Liver (tissue), 9 donors: ENCODE results near the gene MAP10. TPM values are rescaled to one million over a fixed set of nuclear protein-coding genes. Genes with fewer than 3 reads are reported as not detected.

Experiments
- DNase-seq: peaks from one replicate; pipeline ENCODE4 v3.0.0-alpha.2; 2017; ENCODE audit warnings: low spot score
- H3K27ac ChIP-seq, 2 donors: one replicate each; pipeline ENCODE4 v1.7.0; 2013; ENCODE audit warnings: inconsistent platforms in 2 of 2, low read length in 2 of 2, control low read depth in 1 of 2, low read depth in 1 of 2, mild to moderate bottlenecking in 1 of 2
- H3K27me3 ChIP-seq, 4 donors: one replicate each; pipeline versions ENCODE4 v1.6.1 to v1.7.0; 2013; ENCODE audit warnings: low read length in 3 of 4, inconsistent platforms in 1 of 4, mild to moderate bottlenecking in 1 of 4, moderate library complexity in 1 of 4; ENCODE audit not compliant: control insufficient read depth in 4 of 4, insufficient read depth in 4 of 4
- H3K36me3 ChIP-seq, 4 donors: one replicate each; pipeline versions ENCODE4 v1.6.1 to v1.7.0; 2013; ENCODE audit warnings: low read length in 3 of 4, mild to moderate bottlenecking in 3 of 4, low read depth in 1 of 4, moderate library complexity in 1 of 4; ENCODE audit not compliant: control insufficient read depth in 4 of 4, insufficient read depth in 3 of 4
- H3K4me1 ChIP-seq, 4 donors: one replicate each; pipeline versions ENCODE4 v1.6.1 to v1.7.0; 2013; ENCODE audit warnings: low read length in 3 of 4, mild to moderate bottlenecking in 3 of 4, moderate library complexity in 1 of 4; ENCODE audit not compliant: control insufficient read depth in 4 of 4, insufficient read depth in 4 of 4
- H3K4me3 ChIP-seq, 3 donors: one replicate each; pipeline versions ENCODE4 v1.6.1 to v1.7.0; 2013; ENCODE audit warnings: low read length in 3 of 3, control low read depth in 1 of 3, low read depth in 1 of 3, mild to moderate bottlenecking in 1 of 3
- H3K9ac ChIP-seq, 2 donors: one replicate each; pipeline ENCODE4 v1.7.0; 2013; ENCODE audit warnings: low read length in 2 of 2, mild to moderate bottlenecking in 2 of 2, moderate library complexity in 2 of 2, control low read depth in 1 of 2, low read depth in 1 of 2
- H3K9me3 ChIP-seq, 4 donors: one replicate each; pipeline versions ENCODE4 v1.6.1 to v1.7.0; 2013; ENCODE audit warnings: low read length in 3 of 4; ENCODE audit not compliant: control insufficient read depth in 4 of 4
- ATF3 ChIP-seq: IDR thresholded peaks from 2 replicates; pipeline ENCODE4 v1.6.1; 2016; ENCODE audit warnings: antibody characterized with exemption
- EGR1 ChIP-seq, 2 donors: IDR thresholded peaks; 2 replicates each; pipeline ENCODE4 v1.6.1; 2016 to 2018; ENCODE audit warnings: antibody characterized with exemption in 2 of 2, low read depth in 2 of 2
- FOXA1 ChIP-seq: IDR thresholded peaks from 2 replicates; pipeline ENCODE4 v1.6.1; 2016; ENCODE audit warnings: antibody characterized with exemption
- FOXA2 ChIP-seq: IDR thresholded peaks from 2 replicates; pipeline ENCODE4 v1.6.1; 2016; ENCODE audit warnings: antibody characterized with exemption
- GABPA ChIP-seq, 2 donors: IDR thresholded peaks in 1 of 2; conservative IDR thresholded peaks in 1 of 2; 2 replicates each; pipeline ENCODE4 v1.6.1; 2016; ENCODE audit warnings: antibody characterized with exemption in 2 of 2, mild to moderate bottlenecking in 1 of 2, moderate library complexity in 1 of 2
- HNF4A ChIP-seq, 2 donors: conservative IDR thresholded peaks; 2 replicates each; pipeline ENCODE4 v1.6.1; 2016; ENCODE audit warnings: antibody characterized with exemption in 2 of 2, mild to moderate bottlenecking in 2 of 2
- HNF4G ChIP-seq: IDR thresholded peaks from 2 replicates; pipeline ENCODE4 v1.6.1; 2016; ENCODE audit warnings: antibody characterized with exemption
- JUND ChIP-seq, 2 donors: IDR thresholded peaks; 2 replicates each; pipeline ENCODE4 v1.6.1; 2016; ENCODE audit warnings: antibody characterized with exemption in 2 of 2
- MAX ChIP-seq: IDR thresholded peaks from 2 replicates; pipeline ENCODE4 v1.6.1; 2016; ENCODE audit warnings: antibody characterized with exemption
- RAD21 ChIP-seq, 2 donors: IDR thresholded peaks; 2 replicates each; pipeline ENCODE4 v1.6.1; 2016; ENCODE audit warnings: antibody characterized with exemption in 2 of 2, mild to moderate bottlenecking in 2 of 2
- REST ChIP-seq: IDR thresholded peaks from 2 replicates; pipeline ENCODE4 v1.6.1; 2016; ENCODE audit warnings: antibody characterized with exemption, mild to moderate bottlenecking
- RXRA ChIP-seq, 2 donors: IDR thresholded peaks; 2 replicates each; pipeline ENCODE4 v1.6.1; 2017 to 2018; ENCODE audit warnings: antibody characterized with exemption in 2 of 2, mild to moderate bottlenecking in 1 of 2
- SP1 ChIP-seq: IDR thresholded peaks from 2 replicates; pipeline ENCODE4 v1.6.1; 2018; ENCODE audit warnings: antibody characterized with exemption, mild to moderate bottlenecking
- TAF1 ChIP-seq: conservative IDR thresholded peaks from 2 replicates; pipeline ENCODE4 v1.6.1; 2016; ENCODE audit warnings: antibody characterized with exemption, mild to moderate bottlenecking
- YY1 ChIP-seq: IDR thresholded peaks from 2 replicates; pipeline ENCODE4 v1.6.1; 2016; ENCODE audit warnings: antibody characterized with exemption, mild to moderate bottlenecking
- WGBS: extraction: QIAGEN DNeasy Blood & Tissue Kit; methylation state at CpG from one replicate; pipeline ENCODE4 v1.1.7; 2013; 5-methylcytosine and 5-hydroxymethylcytosine counted together
- polyA plus RNA-seq, 2 donors: library from polyadenylated mRNA; stranded (reverse) in 1 of 2; unstranded in 1 of 2; fragments of 200-250 nt in 1 of 2; fragments of >200 nt in 1 of 2; fragmentation: Nextera tagmentation in 1 of 2; extraction: Ambion mirVana in 1 of 2; gene quantifications; one replicate each; pipeline versions ENCODE4 v1.2.1 to v1.2.3, GENCODE V29; 2013 to 2015
- total RNA-seq, 2 donors: library from RNA; depleted of rRNA; stranded (reverse); fragments of >200 nt; gene quantifications; one replicate each; pipeline ENCODE4 v1.2.3, GENCODE V29; 2014
- TF ChIP-seq, protein P1 (sequence below): fragments of 150-350 bp; IDR thresholded peaks from 2 replicates; pipeline ENCODE4 v1.5.1; 2017; ENCODE audit warnings: improper control_type of control experiment, low read depth, low read length; ENCODE audit not compliant: missing input control
- TF ChIP-seq, protein P2 (sequence below): IDR thresholded peaks from 2 replicates; pipeline ENCODE4 v1.6.1; 2016; ENCODE audit warnings: antibody characterized with exemption
- donor health status: healthy.
- donor health status: healthy.
- donor health status: healthy.
- donor health status: healthy.
- donor health status: healthy.

The MAP10 gene
- total and polyA plus RNA-seq, 4 donors = 0.96 to 2.7 (median 1.8) TPM

GRCh38 chr1:232820431-232820830 lies 15.2 kb downstream of the MAP10 start (continued):
- TF ChIP-seq JUND (IDR thresholded peaks at IDR 0.05) = no peak
- no peak for TF ChIP-seq HNF4A (conservative IDR thresholded peaks at IDR 0.05)

GRCh38 chr1:232822530-232822929 lies 17.3 kb downstream of the MAP10 start:
- H3K9me3 ChIP-seq = no peaks in the 10 kb centered on the region
- no peak overlapping the region for H3K27ac ChIP-seq
- no peaks in the 10 kb centered on the region for H3K36me3 ChIP-seq
- WGBS = 88% methylated on average over 2 of the region's 2 CpGs
- H3K4me1 ChIP-seq = no peaks in the 10 kb centered on the region
- H3K4me3 ChIP-seq = no peak overlapping the region
- no peak overlapping the region for H3K9ac ChIP-seq
- TF ChIP-seq, protein P1, sequence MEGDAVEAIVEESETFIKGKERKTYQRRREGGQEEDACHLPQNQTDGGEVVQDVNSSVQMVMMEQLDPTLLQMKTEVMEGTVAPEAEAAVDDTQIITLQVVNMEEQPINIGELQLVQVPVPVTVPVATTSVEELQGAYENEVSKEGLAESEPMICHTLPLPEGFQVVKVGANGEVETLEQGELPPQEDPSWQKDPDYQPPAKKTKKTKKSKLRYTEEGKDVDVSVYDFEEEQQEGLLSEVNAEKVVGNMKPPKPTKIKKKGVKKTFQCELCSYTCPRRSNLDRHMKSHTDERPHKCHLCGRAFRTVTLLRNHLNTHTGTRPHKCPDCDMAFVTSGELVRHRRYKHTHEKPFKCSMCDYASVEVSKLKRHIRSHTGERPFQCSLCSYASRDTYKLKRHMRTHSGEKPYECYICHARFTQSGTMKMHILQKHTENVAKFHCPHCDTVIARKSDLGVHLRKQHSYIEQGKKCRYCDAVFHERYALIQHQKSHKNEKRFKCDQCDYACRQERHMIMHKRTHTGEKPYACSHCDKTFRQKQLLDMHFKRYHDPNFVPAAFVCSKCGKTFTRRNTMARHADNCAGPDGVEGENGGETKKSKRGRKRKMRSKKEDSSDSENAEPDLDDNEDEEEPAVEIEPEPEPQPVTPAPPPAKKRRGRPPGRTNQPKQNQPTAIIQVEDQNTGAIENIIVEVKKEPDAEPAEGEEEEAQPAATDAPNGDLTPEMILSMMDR = no peak
- TF ChIP-seq YY1 = no peak
- TF ChIP-seq FOXA2 = no peak
- TF ChIP-seq, protein P2, sequence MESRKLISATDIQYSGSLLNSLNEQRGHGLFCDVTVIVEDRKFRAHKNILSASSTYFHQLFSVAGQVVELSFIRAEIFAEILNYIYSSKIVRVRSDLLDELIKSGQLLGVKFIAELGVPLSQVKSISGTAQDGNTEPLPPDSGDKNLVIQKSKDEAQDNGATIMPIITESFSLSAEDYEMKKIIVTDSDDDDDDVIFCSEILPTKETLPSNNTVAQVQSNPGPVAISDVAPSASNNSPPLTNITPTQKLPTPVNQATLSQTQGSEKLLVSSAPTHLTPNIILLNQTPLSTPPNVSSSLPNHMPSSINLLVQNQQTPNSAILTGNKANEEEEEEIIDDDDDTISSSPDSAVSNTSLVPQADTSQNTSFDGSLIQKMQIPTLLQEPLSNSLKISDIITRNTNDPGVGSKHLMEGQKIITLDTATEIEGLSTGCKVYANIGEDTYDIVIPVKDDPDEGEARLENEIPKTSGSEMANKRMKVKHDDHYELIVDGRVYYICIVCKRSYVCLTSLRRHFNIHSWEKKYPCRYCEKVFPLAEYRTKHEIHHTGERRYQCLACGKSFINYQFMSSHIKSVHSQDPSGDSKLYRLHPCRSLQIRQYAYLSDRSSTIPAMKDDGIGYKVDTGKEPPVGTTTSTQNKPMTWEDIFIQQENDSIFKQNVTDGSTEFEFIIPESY = no peak
- no peak for TF ChIP-seq MAX
- no peak for TF ChIP-seq REST
- TF ChIP-seq HNF4G = no peak
- TF ChIP-seq HNF4A (conservative IDR thresholded peaks at IDR 0.05) = no peak
- no peak for TF ChIP-seq SP1
- TF ChIP-seq RAD21 (IDR thresholded peaks at IDR 0.05) = no peak
- no peak for TF ChIP-seq TAF1
- TF ChIP-seq GABPA (IDR thresholded peaks at IDR 0.05 in 1 of 2, conservative IDR thresholded peaks at IDR 0.05 in 1 of 2) = no peak
- TF ChIP-seq ATF3 = no peak
- TF ChIP-seq FOXA1 = no peak
- TF ChIP-seq RXRA (IDR thresholded peaks at IDR 0.05) = no peak
- no peak for TF ChIP-seq EGR1 (IDR thresholded peaks at IDR 0.05; ENCODE audit: low read depth in 2 of 2)
- TF ChIP-seq JUND (IDR thresholded peaks at IDR 0.05) = no peak
- no peak for DNase-seq
- H3K27me3 ChIP-seq = no peaks in the 10 kb centered on the region
